Measurements from ENCODE around the gene MAN2B2. TPM values are rescaled to one million over a fixed set of nuclear protein-coding genes. Genes with fewer than 3 reads are reported as not detected.
"Not testable (repeated sequence)": the region's sequence is repeated elsewhere in the genome, so short reads cannot be mapped to it uniquely, and the experiment has no call there.

MAN2B2 gene
- total RNA-seq, 1 donor from 2014 or later, result 44.1 TPM

GRCh38 chr4:6671648-6672047 is 96.7 kb downstream of the MAN2B2 start:
- Mint-ChIP-seq H3K9me3 (ENCODE audit: low read depth) (no peaks in the 10 kb centered on the region), H3K36me3 (ENCODE audit: low read depth) (peaks cover 15% of the 10 kb centered on the region), H3K4me3 (ENCODE audit: unreplicated experiment) (no peak overlapping the region), H3K27me3 (ENCODE audit: low read depth) (no peaks in the 10 kb centered on the region), H3K27ac (ENCODE audit: unreplicated experiment) (no peak overlapping the region), H3K4me1 (ENCODE audit: low read depth) (peaks cover 31% of the 10 kb centered on the region)
- no peak for DNase-seq (ENCODE audit: low spot score)
- no peak for TF ChIP-seq CTCF (IDR thresholded peaks at IDR 0.05)

- peaks cover 17% of the 10 kb centered on the region for H3K36me3 Mint-ChIP-seq (ENCODE audit: low read depth)
- H3K4me1 Mint-ChIP-seq (ENCODE audit: low read depth), result peaks cover 35% of the 10 kb centered on the region
- H3K27me3 Mint-ChIP-seq (ENCODE audit: low read depth), result no peaks in the 10 kb centered on the region
- H3K9me3 Mint-ChIP-seq (ENCODE audit: low read depth), result no peaks in the 10 kb centered on the region
- no peak for TF ChIP-seq CTCF (IDR thresholded peaks at IDR 0.05)
- H3K27ac Mint-ChIP-seq (ENCODE audit: unreplicated experiment), result no peak overlapping the region
- no peak overlapping the region for H3K4me3 Mint-ChIP-seq (ENCODE audit: unreplicated experiment)
- DNase-seq (ENCODE audit: low spot score), result no peak
These were observed 97.1 kb downstream of the MAN2B2 start for GRCh38 chr4:6672131-6672530.

- not testable (repeated sequence) for H3K9me3 Mint-ChIP-seq (ENCODE audit: low read depth); H3K27ac Mint-ChIP-seq (ENCODE audit: unreplicated experiment); DNase-seq (ENCODE audit: low spot score); H3K4me3 Mint-ChIP-seq (ENCODE audit: unreplicated experiment); H3K27me3 Mint-ChIP-seq (ENCODE audit: low read depth)
- Mint-ChIP-seq H3K4me1 (ENCODE audit: low read depth) (peaks cover 35% of the 10 kb centered on the region), H3K36me3 (ENCODE audit: low read depth) (peaks cover 17% of the 10 kb centered on the region)
These were observed 97.7 kb downstream of the MAN2B2 start for GRCh38 chr4:6672541-6673190.

Other genes with a start within 250 kb of the MAN2B2 start
- gene PPP2R2C, start 102.6 kb upstream of the MAN2B2 start, total RNA-seq, result 0.10 to 0.94 TPM (median 0.13 TPM) in 3 replicates
- gene MRFAP1, start 65.5 kb downstream of the MAN2B2 start, total RNA-seq, result 247 to 293 TPM (median 250 TPM) in 3 replicates
- 0.95 to 1.1 TPM in 2 of 3 replicates, not detected in the other for gene S100P, start 118.7 kb downstream of the MAN2B2 start, total RNA-seq
- 44.7 to 52.9 TPM (median 46.5 TPM) in 3 replicates for gene MRFAP1L1, start 134.7 kb downstream of the MAN2B2 start, total RNA-seq
- 15.5 to 16.7 TPM (median 16.2 TPM) in 3 replicates for gene BLOC1S4, start 141.0 kb downstream of the MAN2B2 start, total RNA-seq
- 24.7 to 27.4 TPM (median 26.2 TPM) in 3 replicates for gene KIAA0232, start 207.5 kb downstream of the MAN2B2 start, total RNA-seq

Data from chondrocyte (in vitro differentiated cells).